ENCODE measurements around the gene NME7.

The NME7 gene

GRCh38 chr1:169109561-169110134 lies 257.9 kb downstream of the NME7 start:
- no peak overlapping the region for H3K4me3 ChIP-seq (ENCODE audit: control insufficient read depth, low read depth, low read length)
- DNase-seq (ENCODE audit: low read depth), result no peak

GRCh38 chr1:169108863-169109560 lies 258.6 kb downstream of the NME7 start:
- no peak overlapping the region for H3K4me3 ChIP-seq (ENCODE audit: control insufficient read depth, low read depth, low read length)
- TF ChIP-seq CTCF (IDR thresholded peaks at IDR 0.05; ENCODE audit: control insufficient read depth, insufficient read depth, low read depth, low read length, missing control alignments), result no peak
- no peak for DNase-seq (ENCODE audit: low read depth)

More at GRCh38 chr1:169109561-169110134, 257.9 kb downstream of the NME7 start:
- TF ChIP-seq CTCF (IDR thresholded peaks at IDR 0.05; ENCODE audit: control insufficient read depth, insufficient read depth, low read depth, low read length, missing control alignments), result no peak

- no peak for DNase-seq (ENCODE audit: low read depth)
- H3K4me3 ChIP-seq (ENCODE audit: control insufficient read depth, low read depth, low read length), result no peak overlapping the region
- TF ChIP-seq CTCF (IDR thresholded peaks at IDR 0.05; ENCODE audit: control insufficient read depth, insufficient read depth, low read depth, low read length, missing control alignments), result no peak
Measured at GRCh38 chr1:169108223-169108622, 259.4 kb downstream of the NME7 start.

GRCh38 chr1:169107603-169108208 lies 259.9 kb downstream of the NME7 start:
- peak overlapping the region; percentile 89 for H3K4me3 ChIP-seq (ENCODE audit: control insufficient read depth, low read depth, low read length)
- TF ChIP-seq CTCF (IDR thresholded peaks at IDR 0.05; ENCODE audit: control insufficient read depth, insufficient read depth, low read depth, low read length, missing control alignments), result no peak
- DNase-seq (ENCODE audit: low read depth), result no peak

- DNase-seq (ENCODE audit: low read depth), result no peak
- peak overlapping the region; percentile 89 for H3K4me3 ChIP-seq (ENCODE audit: control insufficient read depth, low read depth, low read length)
- TF ChIP-seq CTCF (IDR thresholded peaks at IDR 0.05; ENCODE audit: control insufficient read depth, insufficient read depth, low read depth, low read length, missing control alignments), result no peak
Measured at GRCh38 chr1:169106921-169107602, 260.5 kb downstream of the NME7 start.

GRCh38 chr1:169106095-169106920 lies 261.3 kb downstream of the NME7 start, which contains the start of gene ATP1B1:
Gene ATP1B1, plus strand, starts transcription at chr1:169106690. Its CDS starts 140 bp downstream, at chr1:169106830.
- peak; percentile 17 for TF ChIP-seq CTCF (IDR thresholded peaks at IDR 0.05; ENCODE audit: control insufficient read depth, insufficient read depth, low read depth, low read length, missing control alignments)
- DNase-seq (ENCODE audit: low read depth), result no peak
- H3K4me3 ChIP-seq (ENCODE audit: control insufficient read depth, low read depth, low read length), result peak within 1 kb of the TSS; percentile 89

All from AG09309 (cell line).